GM10248 (cell line): ENCODE data around the gene GJC2.

ENCODE experiments used
- CTCF ChIA-PET: fragments of 300-600 bp; sonication (Branson Sonifier 250); formaldehyde crosslinking; extraction: SDS; loops from one replicate; lab custom pipeline; 2021; ENCODE audit warnings: antibody characterized with exemption; lab: Yijun Ruan, JAX
- POLR2A ChIA-PET: fragments of 350-650 bp; sonication (Branson Sonifier 250); formaldehyde crosslinking; extraction: SDS; loops from one replicate; lab custom pipeline; 2020; ENCODE audit warnings: antibody characterized with exemption; lab: Yijun Ruan, JAX
- DNase-seq: peaks from one replicate; pipeline ENCODE4 v3.0.0; 2012; ENCODE audit errors: extremely low spot score
- TF ChIP-seq, protein P1 (sequence below): IDR thresholded peaks from 2 replicates; pipeline ENCODE4 v1.5.1; 2012; ENCODE audit warnings: mild to moderate bottlenecking, low read depth; ENCODE audit errors: extremely low read depth, missing control alignments, control extremely low read depth

Gene GJC2

DNA sequence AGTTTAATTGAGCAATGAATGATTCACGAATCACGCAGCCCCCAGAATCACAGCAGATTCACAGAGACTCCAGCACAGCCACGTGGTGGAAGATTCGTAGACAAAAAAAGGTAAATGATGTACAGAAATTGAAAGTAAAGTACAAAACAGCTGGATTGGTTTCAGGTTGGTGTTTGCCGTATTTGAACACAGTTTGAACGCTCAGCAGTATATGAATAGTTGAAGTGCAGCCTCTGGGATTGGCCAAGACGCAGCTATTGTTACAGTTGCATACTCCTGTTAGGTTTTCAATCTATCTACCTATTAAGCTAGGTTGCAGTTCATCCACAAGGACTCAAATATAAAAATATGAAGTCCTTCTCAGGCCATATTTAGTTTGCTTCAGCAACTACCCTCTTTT lies 37.6 kb upstream of the GJC2 start:
- POLR2A ChIA-PET: no interaction called here
- CTCF ChIA-PET: interaction anchor here (0.7 to 2.2 kb wide), 5 partner anchors 18 to 54 kb away, joined by 3 to 6 read pairs (median 6); no protein-coding TSS in a partner anchor
- TF ChIP-seq, protein P1, sequence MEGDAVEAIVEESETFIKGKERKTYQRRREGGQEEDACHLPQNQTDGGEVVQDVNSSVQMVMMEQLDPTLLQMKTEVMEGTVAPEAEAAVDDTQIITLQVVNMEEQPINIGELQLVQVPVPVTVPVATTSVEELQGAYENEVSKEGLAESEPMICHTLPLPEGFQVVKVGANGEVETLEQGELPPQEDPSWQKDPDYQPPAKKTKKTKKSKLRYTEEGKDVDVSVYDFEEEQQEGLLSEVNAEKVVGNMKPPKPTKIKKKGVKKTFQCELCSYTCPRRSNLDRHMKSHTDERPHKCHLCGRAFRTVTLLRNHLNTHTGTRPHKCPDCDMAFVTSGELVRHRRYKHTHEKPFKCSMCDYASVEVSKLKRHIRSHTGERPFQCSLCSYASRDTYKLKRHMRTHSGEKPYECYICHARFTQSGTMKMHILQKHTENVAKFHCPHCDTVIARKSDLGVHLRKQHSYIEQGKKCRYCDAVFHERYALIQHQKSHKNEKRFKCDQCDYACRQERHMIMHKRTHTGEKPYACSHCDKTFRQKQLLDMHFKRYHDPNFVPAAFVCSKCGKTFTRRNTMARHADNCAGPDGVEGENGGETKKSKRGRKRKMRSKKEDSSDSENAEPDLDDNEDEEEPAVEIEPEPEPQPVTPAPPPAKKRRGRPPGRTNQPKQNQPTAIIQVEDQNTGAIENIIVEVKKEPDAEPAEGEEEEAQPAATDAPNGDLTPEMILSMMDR: no peak
- no peak for DNase-seq

DNA sequence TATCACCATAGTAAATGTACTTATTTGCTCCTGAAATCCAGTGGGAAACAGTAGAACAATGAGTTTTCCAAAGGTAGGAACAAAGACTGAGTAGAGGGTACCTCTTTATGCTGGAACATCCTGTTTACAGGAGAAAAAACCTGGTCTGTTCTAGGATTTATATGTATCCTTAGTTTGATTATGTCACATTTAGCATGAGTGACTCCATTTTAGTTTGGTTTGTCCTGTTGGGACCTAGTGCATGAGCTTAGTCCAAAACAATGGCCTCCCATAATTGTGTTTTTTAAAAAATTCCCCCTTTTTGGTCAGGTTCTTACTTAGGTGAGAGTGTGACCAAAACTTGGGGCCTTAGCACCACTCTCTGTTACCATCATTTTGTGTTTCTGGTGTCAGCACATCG lies 37.1 kb upstream of the GJC2 start:
- DNase-seq: no peak
- TF ChIP-seq, protein P1: no peak
- ChIA-PET POLR2A (no interaction called here), CTCF (interaction anchor here (0.7 to 2.2 kb wide), 5 partner anchors 18 to 54 kb away, joined by 3 to 6 read pairs (median 6); no protein-coding TSS in a partner anchor)

DNA sequence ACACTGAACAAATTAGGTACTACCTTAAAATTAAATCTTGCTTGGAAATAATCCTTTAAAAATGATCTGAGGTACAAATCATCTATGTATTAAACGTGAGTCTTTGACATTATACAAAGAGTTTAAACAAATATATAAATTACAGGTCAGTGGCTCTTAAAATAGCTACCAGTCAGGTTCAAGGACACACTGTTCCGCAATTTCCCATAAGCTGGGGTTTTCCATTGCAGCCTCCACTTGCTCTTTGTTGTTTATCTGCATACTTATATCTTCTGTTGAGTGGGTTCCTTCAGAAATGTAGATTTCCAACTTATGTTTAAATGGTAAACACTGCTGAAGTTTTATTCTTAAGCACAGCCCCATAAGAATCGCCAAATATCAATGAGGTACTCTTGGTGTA lies 34.9 kb upstream of the GJC2 start:
- CTCF ChIA-PET: interaction anchor here (2.2 kb wide), 1 partner anchor 16 kb away, joined by 8 read pairs; no protein-coding TSS in a partner anchor
- DNase-seq: no peak
- POLR2A ChIA-PET: no interaction called here

GRCh38 chr1:228117335-228117734 lies 32.4 kb upstream of the GJC2 start:
- no peak for DNase-seq
- ChIA-PET CTCF (interaction anchor here (1.3 kb wide), 1 partner anchor 13 kb away, joined by 4 read pairs; no protein-coding TSS in a partner anchor), POLR2A (no interaction called here)
- TF ChIP-seq, protein P1: no peak

More for the DNA sequence above, 34.9 kb upstream of the GJC2 start:
- TF ChIP-seq, protein P1: no peak

DNA sequence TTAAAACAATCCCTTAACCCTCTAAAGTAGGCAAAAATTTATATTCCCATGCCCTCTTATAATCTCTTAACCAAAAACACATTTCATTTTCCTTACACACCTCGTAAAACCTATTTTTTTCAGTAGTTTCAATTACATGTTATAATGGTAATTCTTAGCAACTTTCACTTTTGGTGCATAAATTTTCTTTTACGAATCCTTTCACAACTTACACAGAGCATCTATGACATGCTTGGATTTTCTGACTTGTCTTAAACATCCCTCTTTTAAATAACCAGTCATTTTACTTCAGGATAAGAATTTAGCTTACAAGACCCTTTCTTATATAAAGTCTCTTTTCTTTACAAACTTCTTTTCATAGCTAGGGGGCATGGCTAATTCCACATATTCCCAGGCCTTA lies 31.7 kb upstream of the GJC2 start:
- ChIA-PET CTCF (interaction anchor here (5.4 kb wide), 1 partner anchor 13 kb away, joined by 50 read pairs; no protein-coding TSS in a partner anchor), POLR2A (no interaction called here)
- TF ChIP-seq, protein P1: no peak
- DNase-seq: no peak

DNA sequence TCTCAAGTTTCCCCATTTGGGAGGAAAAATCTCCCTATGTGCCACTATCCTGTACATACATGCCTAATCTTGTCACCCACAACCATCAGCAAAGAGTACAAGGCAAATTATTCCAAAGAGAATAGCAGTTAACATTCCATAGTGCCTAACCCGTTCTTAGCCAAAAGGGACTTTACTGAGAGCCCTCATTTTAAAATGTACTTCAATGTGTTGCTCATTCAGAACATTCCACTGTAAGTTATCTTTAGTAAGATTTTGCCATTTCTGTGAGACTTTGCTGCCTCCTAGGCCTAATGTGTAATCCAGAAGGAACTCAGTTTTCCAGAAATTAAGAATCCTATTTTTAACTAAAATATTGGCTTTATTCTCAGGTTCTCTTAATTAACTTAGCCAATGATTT lies 29.4 kb upstream of the GJC2 start:
- TF ChIP-seq, protein P1: no peak
- DNase-seq: no peak
- CTCF ChIA-PET: interaction anchor here (5.4 kb wide), 1 partner anchor 11 kb away, joined by 50 read pairs; no protein-coding TSS in a partner anchor
- POLR2A ChIA-PET: no interaction called here
